ENCODE results near the gene KRTAP17-1. TPM values are rescaled to one million over a fixed set of nuclear protein-coding genes. Genes with fewer than 3 reads are reported as not detected.

KRTAP17-1 gene
- total and polyA plus RNA-seq, 8 donors, result not detected

- ATAC-seq (no peak), DNase-seq (no peak), FAIRE-seq (no peak)
- no peaks in the 10 kb centered on the region for H3K27me3 ChIP-seq
- H3K27ac ChIP-seq, result no peak overlapping the region
- 70 to 84% methylated on average over 20 of the region's 20 CpGs for WGBS, 2 donors
- no peak for TF ChIP-seq CTCF (IDR thresholded peaks at IDR 0.05)
- H3K4me1 ChIP-seq, result no peaks in the 10 kb centered on the region
- no peaks in the 10 kb centered on the region for H3K9me3 ChIP-seq
- no peak overlapping the region for H3K4me3 ChIP-seq
- intact Hi-C loops (cut with DNase I), result no loop called here
- no peaks in the 10 kb centered on the region for H3K36me3 ChIP-seq
Measured at GRCh38 chr17:41298458-41299135, 16.9 kb downstream of the KRTAP17-1 start.

- Histone ChIP-seq H3K9me3 (no peaks in the 10 kb centered on the region), H3K36me3 (no peaks in the 10 kb centered on the region), H3K4me3 (no peak overlapping the region), H3K27me3 (no peaks in the 10 kb centered on the region), H3K27ac (no peak overlapping the region), H3K4me1 (no peaks in the 10 kb centered on the region)
- DNase-seq (no peak), ATAC-seq (no peak), FAIRE-seq (no peak)
- no peak for TF ChIP-seq CTCF (IDR thresholded peaks at IDR 0.05)
- intact Hi-C loops (cut with DNase I), result no loop called here
- 51 to 59% methylated on average over 1 of the region's 1 CpG for WGBS, 2 donors
Measured at GRCh38 chr17:41296846-41297245, 18.7 kb downstream of the KRTAP17-1 start.

- no peak for TF ChIP-seq CTCF (IDR thresholded peaks at IDR 0.05)
- H3K27me3 ChIP-seq, result no peaks in the 10 kb centered on the region
- no peaks in the 10 kb centered on the region for H3K9me3 ChIP-seq
- DNase-seq (no peak), FAIRE-seq (no peak), ATAC-seq (no peak)
- no peaks in the 10 kb centered on the region for H3K36me3 ChIP-seq
- intact Hi-C loops (cut with DNase I), result no loop called here
- H3K4me1 ChIP-seq, result no peaks in the 10 kb centered on the region
- H3K27ac ChIP-seq, result no peak overlapping the region
- WGBS, 2 donors, result 35 to 38% methylated on average over 1 of the region's 1 CpG
- no peak overlapping the region for H3K4me3 ChIP-seq
Measured at GRCh38 chr17:41294016-41294415, 21.5 kb downstream of the KRTAP17-1 start.

GRCh38 chr17:41287050-41287449, 28.5 kb downstream of the KRTAP17-1 start:
- H3K36me3 ChIP-seq, result no peaks in the 10 kb centered on the region
- no peak for FAIRE-seq

More at GRCh38 chr17:41287050-41287449, 28.5 kb downstream of the KRTAP17-1 start:
- intact Hi-C loops (cut with DNase I), result no loop called here
- ATAC-seq (no peak), DNase-seq (no peak)
- Histone ChIP-seq H3K9me3 (no peaks in the 10 kb centered on the region), H3K4me3 (no peak overlapping the region), H3K27ac (no peak overlapping the region), H3K27me3 (no peaks in the 10 kb centered on the region), H3K4me1 (no peaks in the 10 kb centered on the region)
- no peak for TF ChIP-seq CTCF (IDR thresholded peaks at IDR 0.05)
- WGBS, 2 donors, result 36 to 47% methylated on average over 3 of the region's 3 CpGs

All from pancreas (tissue), 10 donors.